PC-9 (cell line): ENCODE results near the gene ACP3.

Experiments
- EZH2 ChIP-seq: fragments of 200-600 bp; sonication (generic); IDR thresholded peaks from 2 replicates; pipeline ENCODE4 v1.8.0; 2017; ENCODE audit warnings: antibody characterized with exemption, low read depth
- TF ChIP-seq, protein P1 (sequence below): fragments of 200-600 bp; sonication (generic); conservative IDR thresholded peaks from 2 replicates; pipeline ENCODE4 v1.6.1; 2017; ENCODE audit warnings: mixed run types, antibody characterized with exemption, mild to moderate bottlenecking, moderate library complexity

DNA sequence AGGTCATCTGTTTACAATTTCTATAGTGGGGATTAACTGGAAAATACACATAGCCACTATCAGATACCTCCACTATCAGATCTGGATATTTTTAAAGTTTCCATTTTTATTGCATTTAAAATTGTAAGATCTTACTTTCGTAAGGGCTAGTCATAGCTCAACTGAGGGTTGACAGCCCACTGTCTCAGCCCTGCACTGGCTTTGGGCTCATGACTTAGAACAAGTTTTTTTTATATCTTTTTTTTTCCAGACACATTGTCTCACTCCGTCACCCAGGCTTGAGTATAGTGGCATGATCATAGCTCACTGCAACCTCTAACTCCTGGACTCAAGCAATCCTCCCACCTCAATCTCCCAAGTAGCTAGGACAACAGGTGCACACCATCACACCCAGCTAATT lies 51.3 kb downstream of the ACP3 start:
- TF ChIP-seq, protein P1, sequence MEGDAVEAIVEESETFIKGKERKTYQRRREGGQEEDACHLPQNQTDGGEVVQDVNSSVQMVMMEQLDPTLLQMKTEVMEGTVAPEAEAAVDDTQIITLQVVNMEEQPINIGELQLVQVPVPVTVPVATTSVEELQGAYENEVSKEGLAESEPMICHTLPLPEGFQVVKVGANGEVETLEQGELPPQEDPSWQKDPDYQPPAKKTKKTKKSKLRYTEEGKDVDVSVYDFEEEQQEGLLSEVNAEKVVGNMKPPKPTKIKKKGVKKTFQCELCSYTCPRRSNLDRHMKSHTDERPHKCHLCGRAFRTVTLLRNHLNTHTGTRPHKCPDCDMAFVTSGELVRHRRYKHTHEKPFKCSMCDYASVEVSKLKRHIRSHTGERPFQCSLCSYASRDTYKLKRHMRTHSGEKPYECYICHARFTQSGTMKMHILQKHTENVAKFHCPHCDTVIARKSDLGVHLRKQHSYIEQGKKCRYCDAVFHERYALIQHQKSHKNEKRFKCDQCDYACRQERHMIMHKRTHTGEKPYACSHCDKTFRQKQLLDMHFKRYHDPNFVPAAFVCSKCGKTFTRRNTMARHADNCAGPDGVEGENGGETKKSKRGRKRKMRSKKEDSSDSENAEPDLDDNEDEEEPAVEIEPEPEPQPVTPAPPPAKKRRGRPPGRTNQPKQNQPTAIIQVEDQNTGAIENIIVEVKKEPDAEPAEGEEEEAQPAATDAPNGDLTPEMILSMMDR = no peak
- TF ChIP-seq EZH2 = no peak
